DOHH2 (cell line): Measurements from ENCODE around the gene ISL2.

Source experiments
- H3F3A ChIP-seq: fragments of 200-600 bp; sonication (generic), shearing (Covaris generic); 2 replicates; pipeline ENCODE4 v1.6.0; 2016; ENCODE audit warnings: antibody characterized with exemption, mild to moderate bottlenecking; ENCODE audit not compliant: control insufficient read depth, insufficient read depth
- H3K27ac ChIP-seq: fragments of 200-600 bp; sonication (generic); 2 replicates; pipeline ENCODE4 v1.5.1; 2014; ENCODE audit warnings: low read depth, mild to moderate bottlenecking, low read length, moderate library complexity
- H3K27me3 ChIP-seq: fragments of 200-600 bp; sonication (generic); 2 replicates; pipeline ENCODE4 v1.6.1; 2014; ENCODE audit warnings: mild to moderate bottlenecking, low read length, mixed read lengths; ENCODE audit not compliant: control insufficient read depth
- H3K36me3 ChIP-seq: fragments of 200-600 bp; sonication (generic); 2 replicates; pipeline ENCODE4 v1.6.1; 2014; ENCODE audit warnings: mild to moderate bottlenecking, low read length, moderate library complexity, mixed read lengths; ENCODE audit not compliant: control insufficient read depth
- H3K4me1 ChIP-seq: fragments of 200-600 bp; sonication (generic); 2 replicates; pipeline ENCODE4 v1.6.1; 2014; ENCODE audit warnings: mild to moderate bottlenecking, low read length, mixed read lengths; ENCODE audit not compliant: control insufficient read depth
- H3K4me2 ChIP-seq: fragments of 200-600 bp; sonication (generic); 2 replicates; pipeline ENCODE4 v1.6.0; 2014; ENCODE audit warnings: mild to moderate bottlenecking, low read length, moderate library complexity
- H3K4me3 ChIP-seq: fragments of 200-600 bp; sonication (generic); 2 replicates; pipeline ENCODE4 v1.5.1; 2014; ENCODE audit warnings: mild to moderate bottlenecking, low read length, mixed read lengths
- H3K79me2 ChIP-seq: fragments of 200-600 bp; sonication (generic); 2 replicates; pipeline ENCODE4 v1.6.1; 2014; ENCODE audit warnings: mild to moderate bottlenecking, low read length, mixed read lengths; ENCODE audit not compliant: control insufficient read depth
- H3K9me2 ChIP-seq: fragments of 200-600 bp; sonication (generic); replicated peaks from 2 replicates; pipeline ENCODE4 v1.6.1; 2014; ENCODE audit warnings: mild to moderate bottlenecking, low read length, mixed read lengths; ENCODE audit not compliant: control insufficient read depth
- H3K9me3 ChIP-seq: fragments of 200-600 bp; sonication (generic); 2 replicates; pipeline ENCODE4 v1.6.1; 2014; ENCODE audit warnings: antibody characterized with exemption, low read length, mixed read lengths; ENCODE audit not compliant: control insufficient read depth, insufficient read depth
- H4K20me1 ChIP-seq: fragments of 200-600 bp; sonication (generic); 2 replicates; pipeline ENCODE4 v1.6.0; 2014; ENCODE audit warnings: low read depth, mild to moderate bottlenecking, antibody characterized with exemption, low read length, moderate library complexity; ENCODE audit not compliant: control insufficient read depth, insufficient read depth
- CTCF ChIP-seq: fragments of 200-600 bp; sonication (generic); IDR thresholded peaks from one replicate; pipeline ENCODE4 v1.5.1; 2014; ENCODE audit warnings: antibody characterized with exemption, mild to moderate bottlenecking, low read depth, low read length; ENCODE audit not compliant: poor library complexity, severe bottlenecking
- EZH2phosphoT487 ChIP-seq: fragments of 200-600 bp; sonication (generic); IDR thresholded peaks from 2 replicates; pipeline ENCODE4 v1.6.1; 2017; ENCODE audit warnings: borderline replicate concordance, mild to moderate bottlenecking, antibody characterized with exemption, low read length, moderate library complexity, mixed read lengths

ISL2 gene

GRCh38 chr15:76320012-76320411 lies 16.6 kb upstream of the ISL2 start:
- no peaks in the 10 kb centered on the region for H3K9me3 ChIP-seq
- no peaks in the 10 kb centered on the region for H4K20me1 ChIP-seq
- TF ChIP-seq EZH2phosphoT487 (no peak), CTCF (no peak)
- no peak overlapping the region for H3K27ac ChIP-seq
- no peak overlapping the region for H3K4me3 ChIP-seq
- H3K79me2 ChIP-seq, result no peaks in the 10 kb centered on the region
- H3K9me2 ChIP-seq, result no peaks in the 10 kb centered on the region
- peaks cover 12% of the 10 kb centered on the region for H3K27me3 ChIP-seq
- no peaks in the 10 kb centered on the region for H3K36me3 ChIP-seq
- H3F3A ChIP-seq, result no peaks in the 10 kb centered on the region
- no peak overlapping the region for H3K4me2 ChIP-seq
- H3K4me1 ChIP-seq, result peaks cover 11% of the 10 kb centered on the region

GRCh38 chr15:76321171-76321570 lies 15.4 kb upstream of the ISL2 start:
- Histone ChIP-seq H4K20me1 (no peaks in the 10 kb centered on the region), H3K4me2 (no peak overlapping the region), H3K36me3 (no peaks in the 10 kb centered on the region), H3K4me1 (peaks cover 11% of the 10 kb centered on the region), H3K27ac (no peak overlapping the region), H3F3A (no peaks in the 10 kb centered on the region), H3K9me2 (no peaks in the 10 kb centered on the region), H3K27me3 (peaks cover 15% of the 10 kb centered on the region), H3K79me2 (no peaks in the 10 kb centered on the region), H3K4me3 (no peak overlapping the region), H3K9me3 (no peaks in the 10 kb centered on the region)
- TF ChIP-seq EZH2phosphoT487, result no peak
- TF ChIP-seq CTCF, result no peak

- Histone ChIP-seq H3K4me2 (no peak overlapping the region), H3K79me2 (no peaks in the 10 kb centered on the region), H3K4me1 (peaks cover 11% of the 10 kb centered on the region), H3K36me3 (no peaks in the 10 kb centered on the region), H3K27me3 (peaks cover 15% of the 10 kb centered on the region), H3K27ac (no peak overlapping the region), H3K9me3 (no peaks in the 10 kb centered on the region), H4K20me1 (no peaks in the 10 kb centered on the region), H3F3A (no peaks in the 10 kb centered on the region), H3K4me3 (no peak overlapping the region), H3K9me2 (no peaks in the 10 kb centered on the region)
- TF ChIP-seq CTCF, result no peak
- TF ChIP-seq EZH2phosphoT487, result no peak
These were observed 15.0 kb upstream of the ISL2 start for GRCh38 chr15:76321602-76322001.

- Histone ChIP-seq H3K9me2 (no peaks in the 10 kb centered on the region), H3K9me3 (no peaks in the 10 kb centered on the region), H3K27me3 (peaks cover 27% of the 10 kb centered on the region), H3K4me2 (no peak overlapping the region), H3K36me3 (no peaks in the 10 kb centered on the region), H3K4me3 (no peak overlapping the region), H3K27ac (no peak overlapping the region), H3K4me1 (peaks cover 11% of the 10 kb centered on the region), H3K79me2 (no peaks in the 10 kb centered on the region), H3F3A (no peaks in the 10 kb centered on the region), H4K20me1 (no peaks in the 10 kb centered on the region)
- TF ChIP-seq CTCF, result no peak
- no peak for TF ChIP-seq EZH2phosphoT487
These were observed 12.5 kb upstream of the ISL2 start for GRCh38 chr15:76324066-76324465.
